IMR-90 (cell line): ENCODE data around the gene RMC1. TPM values are rescaled to one million over a fixed set of nuclear protein-coding genes. Genes with fewer than 3 reads are reported as not detected.

Source experiments
- ATAC-seq: fragments of 200-7000 bp; cut with Tn5 transposase; 2 replicates; pipeline ENCODE4 v1.9.1; 2020; ENCODE audit warnings: low read depth, mild to moderate bottlenecking, moderate library complexity
- BruUV-seq: library from RNA; stranded (reverse); fragments of 400-500 nt; replicated peaks from 2 replicates; lab custom pipeline; 2021; lab: Mats Ljungman, UMichigan
- CTCF ChIA-PET: fragments of 300-600 bp; formaldehyde crosslinking; extraction: SDS; loops from one replicate; lab custom pipeline; 2021; ENCODE audit warnings: antibody characterized with exemption; lab: Yijun Ruan, JAX
- POLR2A ChIA-PET: fragments of 300-600 bp; sonication (Branson Sonifier 250); formaldehyde crosslinking; loops from one replicate; lab custom pipeline; 2022; ENCODE audit warnings: antibody characterized with exemption; ENCODE audit not compliant: unreplicated experiment; lab: Charles Lee
- DNase-seq: peaks from one replicate; pipeline ENCODE4 v3.0.0; 2013
- H2AFZ ChIP-seq: replicated peaks from 2 replicates; pipeline ENCODE3; 2013; ENCODE audit warnings: low read length, mild to moderate bottlenecking; ENCODE audit not compliant: poor library complexity
- H2AK5ac ChIP-seq: 2 replicates; pipeline ENCODE4 v1.6.1; 2013; ENCODE audit warnings: low read depth, low read length, inconsistent platforms
- H2AK9ac ChIP-seq: replicated peaks from 2 replicates; pipeline ENCODE3; 2013; ENCODE audit warnings: mild to moderate bottlenecking, low read depth, low read length, moderate library complexity; ENCODE audit not compliant: poor library complexity
- H2BK120ac ChIP-seq: 2 replicates; pipeline ENCODE4 v1.6.1; 2013; ENCODE audit warnings: low read depth, low read length, inconsistent platforms
- H2BK15ac ChIP-seq: 3 replicates; pipeline ENCODE4 v1.6.1; 2013; ENCODE audit warnings: low read depth, low read length, inconsistent platforms
- H2BK20ac ChIP-seq: 2 replicates; pipeline ENCODE4 v1.6.1; 2013; ENCODE audit warnings: low read depth, mild to moderate bottlenecking, inconsistent platforms, low read length, moderate library complexity
- H2BK5ac ChIP-seq: 2 replicates; pipeline ENCODE4 v1.6.1; 2013; ENCODE audit warnings: mild to moderate bottlenecking, low read depth, low read length, inconsistent platforms; ENCODE audit not compliant: poor library complexity, severe bottlenecking
- H3K14ac ChIP-seq: replicated peaks from 2 replicates; pipeline ENCODE4 v1.6.1; 2013; ENCODE audit warnings: low read depth, low read length, inconsistent platforms
- H3K18ac ChIP-seq: 2 replicates; pipeline ENCODE4 v1.6.1; 2013; ENCODE audit warnings: low read depth, low read length, control low read depth
- H3K23ac ChIP-seq: 2 replicates; pipeline ENCODE4 v1.6.1; 2013; ENCODE audit warnings: low read depth, low read length, inconsistent platforms
- H3K27ac ChIP-seq: 2 replicates; pipeline ENCODE4 v1.5.1; 2013; ENCODE audit warnings: mild to moderate bottlenecking, control low read depth, low read length; ENCODE audit not compliant: insufficient read depth
- H3K27me3 ChIP-seq: 2 replicates; pipeline ENCODE4 v1.6.1; 2013; ENCODE audit warnings: low read length; ENCODE audit not compliant: control insufficient read depth, insufficient read depth
- H3K36me3 ChIP-seq: 2 replicates; pipeline ENCODE4 v1.6.1; 2013; ENCODE audit warnings: low read length, mixed read lengths; ENCODE audit not compliant: control insufficient read depth, insufficient read depth
- H3K4ac ChIP-seq: 2 replicates; pipeline ENCODE4 v1.6.1; 2013; ENCODE audit warnings: low read depth, low read length, inconsistent platforms
- H3K4me1 ChIP-seq: 2 replicates; pipeline ENCODE4 v1.6.1; 2013; ENCODE audit warnings: low read length, mixed read lengths; ENCODE audit not compliant: control insufficient read depth, insufficient read depth
- H3K4me2 ChIP-seq: 2 replicates; pipeline ENCODE4 v1.6.1; 2013; ENCODE audit warnings: low read depth, mild to moderate bottlenecking, control low read depth, low read length, moderate library complexity
- H3K4me3 ChIP-seq: 2 replicates; pipeline ENCODE4 v1.5.1; 2013; ENCODE audit warnings: low read depth, mild to moderate bottlenecking, control low read depth, low read length, moderate library complexity; ENCODE audit not compliant: insufficient read depth
- H3K56ac ChIP-seq: 2 replicates; pipeline ENCODE4 v1.6.1; 2013; ENCODE audit warnings: low read length, inconsistent platforms; ENCODE audit not compliant: insufficient read depth; ENCODE audit errors: extremely low read depth
- H3K79me1 ChIP-seq, 2 experiments: 2 replicates each; pipeline ENCODE4 v1.6.1; 2013; ENCODE audit warnings: low read length in 2 of 2, inconsistent platforms in 1 of 2, low read depth in 1 of 2
- H3K9ac ChIP-seq: 2 replicates; pipeline ENCODE4 v1.6.1; 2013; ENCODE audit warnings: low read depth, low read length, control low read depth
- H3K9me1 ChIP-seq: 2 replicates; pipeline ENCODE4 v1.6.1; 2013; ENCODE audit warnings: low read length, inconsistent platforms; ENCODE audit not compliant: insufficient read depth
- H3K9me3 ChIP-seq: 2 replicates; pipeline ENCODE4 v1.6.1; 2013; ENCODE audit warnings: low read length; ENCODE audit not compliant: control insufficient read depth, insufficient read depth
- H4K20me1 ChIP-seq: 2 replicates; pipeline ENCODE4 v1.6.1; 2013; ENCODE audit warnings: low read length, inconsistent platforms; ENCODE audit not compliant: insufficient read depth
- H4K5ac ChIP-seq: 2 replicates; pipeline ENCODE4 v1.6.1; 2013; ENCODE audit warnings: mild to moderate bottlenecking, low read depth, low read length, control low read depth
- H4K8ac ChIP-seq, 2 experiments: 2 replicates each; pipeline ENCODE4 v1.6.1; 2013; ENCODE audit warnings: low read depth in 2 of 2, low read length in 2 of 2, control low read depth in 1 of 2, inconsistent platforms in 1 of 2
- H4K91ac ChIP-seq: 2 replicates; pipeline ENCODE4 v1.6.1; 2013; ENCODE audit warnings: low read depth, low read length, inconsistent platforms; ENCODE audit not compliant: insufficient read depth
- CEBPB ChIP-seq: IDR thresholded peaks from 2 replicates; pipeline ENCODE4 v1.6.1; 2012; ENCODE audit warnings: low read depth, low read length, improper control_type of control experiment
- RCOR1 ChIP-seq: IDR thresholded peaks from 2 replicates; pipeline ENCODE4 v1.6.1; 2012; ENCODE audit warnings: mild to moderate bottlenecking, low read length, improper control_type of control experiment; ENCODE audit not compliant: insufficient replicate concordance
- WGBS, 2 experiments: methylation state at CpG; one replicate each; pipeline versions ENCODE4 v1.1.5 to v1.1.7; 2013; ENCODE audit warnings: missing lambda C conversion rate in 2 of 2; ENCODE audit not compliant: insufficient read length in 1 of 2; ENCODE audit errors: extremely low coverage in 2 of 2; 5-methylcytosine and 5-hydroxymethylcytosine counted together
- dilution Hi-C: fragments of 300-500 bp; cut with HindIII; formaldehyde crosslinking; loops from one replicate; pipeline ENCODE4 v1.14.3; 2018; ENCODE audit warnings: low sequenced_read_pairs; ENCODE audit not compliant: unreplicated experiment
- in situ Hi-C: fragments of 300-500 bp; cut with MboI; formaldehyde crosslinking; loops from 3 replicates; pipeline ENCODE4 v1.14.3; 2019; ENCODE audit warnings: low sequenced_read_pairs, inconsistent platforms, mixed read lengths
- intact Hi-C: fragments of 100-400 bp; cut with micrococcal nuclease; formaldehyde crosslinking; loops from 2 replicates; pipeline ENCODE4 v1.10.0; 2022
- polyA plus RNA-seq, 3 experiments: library from polyadenylated mRNA; depleted of rRNA; stranded (reverse); fragments of >200 nt; gene quantifications; 2 replicates each; pipeline ENCODE4 v1.2.3, GENCODE V29; 2012; ENCODE audit warnings: low replicate concordance in 1 of 3
- total RNA-seq: library from RNA; depleted of rRNA; stranded (reverse); fragments of >200 nt; gene quantifications from 2 replicates; pipeline ENCODE4 v1.2.3, GENCODE V29; 2012

Gene RMC1
- total and polyA plus RNA-seq, 2 of the 4 experiments (the other 2 are of a cell fraction): 14.2 to 18.0 TPM

- no peak overlapping the region for H3K18ac ChIP-seq
- H2AK9ac ChIP-seq: peak overlapping the region; percentile 43
- H3K9me1 ChIP-seq: peaks cover 20% of the 10 kb centered on the region
- peak; percentile 27; the same call in 1 of the 2 replicates for TF ChIP-seq CEBPB
- TF ChIP-seq RCOR1: no peak
- no TSS peak for BruUV-seq
- peak overlapping the region; percentile 35; the same call in 1 of the 2 replicates for H2BK20ac ChIP-seq
- no peaks in the 10 kb centered on the region for H3K9me3 ChIP-seq
- no peak overlapping the region for H4K8ac ChIP-seq
- no peak overlapping the region for H2BK5ac ChIP-seq
- 0 out of 2 replicates have a peak overlapping the region, but pooled peaks have one; percentile 12 for H3K14ac ChIP-seq
- H3K23ac ChIP-seq: no peak overlapping the region
- no peak overlapping the region for H3K9ac ChIP-seq
- no peak overlapping the region for H3K27ac ChIP-seq
- peaks cover 15% of the 10 kb centered on the region; the same call in 1 of the 2 replicates for H4K20me1 ChIP-seq
- CTCF ChIA-PET: interaction anchor here (0.6 to 1.3 kb wide), 3 partner anchors 8 to 311 kb away, joined by 3 to 4 read pairs (median 3); no protein-coding TSS in a partner anchor
- in situ Hi-C loops (no loop called here), intact Hi-C loops (no loop called here), dilution Hi-C loops (no loop called here)
- no peak overlapping the region for H2AFZ ChIP-seq
- H3K79me1 ChIP-seq: peaks cover 0 to 20% of the 10 kb centered on the region in 2 experiments; a peak in 3 of 4 replicates
- no peak overlapping the region for H2BK120ac ChIP-seq
- ATAC-seq: peak; percentile 52
- 88% methylated on average over 2 of the region's 12 CpGs; no CpG with 5 or more reads in 1 of the 2 experiments for WGBS, 2 experiments
- no peak overlapping the region for H4K5ac ChIP-seq
- peak overlapping the region; percentile 2; the same call in 1 of the 2 replicates for H3K4me2 ChIP-seq
- H2AK5ac ChIP-seq: peak overlapping the region; percentile 20
- H3K36me3 ChIP-seq: peaks cover 60% of the 10 kb centered on the region
- no peaks in the 10 kb centered on the region for H3K27me3 ChIP-seq
- no peak overlapping the region for H2BK15ac ChIP-seq
- POLR2A ChIA-PET: no interaction called here
- peak overlapping the region; percentile 12 for H3K4ac ChIP-seq
- peaks cover 8% of the 10 kb centered on the region for H3K4me1 ChIP-seq
- peak; percentile 48 for DNase-seq
- H4K91ac ChIP-seq: no peak overlapping the region
- H3K4me3 ChIP-seq: no peak overlapping the region
- no peak overlapping the region for H3K56ac ChIP-seq
These were observed 20.3 kb downstream of the RMC1 start for GRCh38 chr18:23523429-23524212.
